HCT116 (cell line): Measurements from ENCODE around the gene RAPH1. TPM values are rescaled to one million over a fixed set of nuclear protein-coding genes. Genes with fewer than 3 reads are reported as not detected.

Source experiments
- ATAC-seq: fragments of 200-7000 bp; cut with Tn5 transposase; 2 replicates; pipeline ENCODE4 v1.9.1; 2020; ENCODE audit warnings: mild to moderate bottlenecking, moderate library complexity
- BruUV-seq: library from RNA; stranded (reverse); fragments of 400-500 nt; replicated peaks from 2 replicates; lab custom pipeline; 2021; lab: Mats Ljungman, UMichigan
- CTCF ChIA-PET: fragments of 300-600 bp; sonication (Branson Sonifier 250); formaldehyde crosslinking; loops from one replicate; lab custom pipeline; 2021; ENCODE audit warnings: antibody characterized with exemption; lab: Charles Lee
- POLR2A ChIA-PET: fragments of 300-600, 350-600 bp; sonication (Branson Sonifier 250); formaldehyde crosslinking; loops from one replicate; lab custom pipeline; 2021; ENCODE audit warnings: antibody characterized with exemption; lab: Charles Lee
- RAD21 ChIA-PET, 2 experiments: fragments of 300-600 bp; sonication (Branson Sonifier 250); formaldehyde crosslinking; loops; one replicate each; lab custom pipeline; 2023; ENCODE audit warnings: low total read pairs in 2 of 2; ENCODE audit not compliant: uncharacterized antibody in 2 of 2, unreplicated experiment in 2 of 2, low non-redundant PET in 1 of 2; lab: Charles Lee
- DNase-seq: peaks from one replicate; pipeline ENCODE4 v3.0.0-alpha.2; 2010; ENCODE audit warnings: low read depth, low spot score
- H2AFZ ChIP-seq: fragments of 200-600 bp; shearing (Covaris generic), sonication (generic); 2 replicates; pipeline ENCODE4 v1.6.1; 2017; ENCODE audit warnings: low read depth, mixed run types, mixed read lengths, antibody characterized with exemption, low read length; ENCODE audit not compliant: poor library complexity, severe bottlenecking
- H3K27ac ChIP-seq: 2 replicates; pipeline ENCODE4 v1.5.1; 2012; ENCODE audit warnings: low read depth, low read length
- H3K27me3 ChIP-seq: fragments of 200-600 bp; sonication (generic); 2 replicates; pipeline ENCODE4 v1.6.1; 2016; ENCODE audit warnings: mixed run types, low read length, mixed read lengths; ENCODE audit not compliant: insufficient read depth
- H3K36me3 ChIP-seq, 2 experiments: fragments of 200-500 bp in 1 of 2; fragments of 200-600 bp in 1 of 2; sonication (Bioruptor generic) in 1 of 2; sonication (generic) in 1 of 2; 2 replicates each; pipeline versions ENCODE4 v1.5.1 to v1.6.1; 2014 to 2016; ENCODE audit warnings: low read length in 2 of 2, inconsistent platforms in 1 of 2, mixed read lengths in 1 of 2, mixed run types in 1 of 2; ENCODE audit not compliant: insufficient read depth in 2 of 2, control insufficient read depth in 1 of 2
- H3K4me1 ChIP-seq, 2 experiments: fragments of 200-600 bp in 1 of 2; sonication (generic) in 1 of 2; 2 replicates each; pipeline versions ENCODE4 v1.5.1 to v1.6.1; 2012 to 2017; ENCODE audit warnings: low read length in 2 of 2, inconsistent platforms in 1 of 2, mild to moderate bottlenecking in 1 of 2, mixed read lengths in 1 of 2, mixed run types in 1 of 2, moderate library complexity in 1 of 2; ENCODE audit not compliant: insufficient read depth in 2 of 2, control insufficient read depth in 1 of 2
- H3K4me2 ChIP-seq: fragments of 200-600 bp; sonication (generic); 2 replicates; pipeline ENCODE4 v1.6.1; 2017; ENCODE audit warnings: mixed run types, low read length, mixed read lengths
- H3K4me3 ChIP-seq, 2 experiments: fragments of 200-600 bp in 1 of 2; sonication (generic) in 1 of 2; replicated peaks in 1 of 2; 2 replicates each; pipeline ENCODE4 v1.5.1; 2011 to 2016; ENCODE audit warnings: low read length in 2 of 2, control low read depth in 1 of 2, low read depth in 1 of 2, mild to moderate bottlenecking in 1 of 2, mixed read lengths in 1 of 2, mixed run types in 1 of 2
- H3K79me2 ChIP-seq: fragments of 200-600 bp; sonication (generic); 2 replicates; pipeline ENCODE4 v1.6.1; 2017; ENCODE audit warnings: mild to moderate bottlenecking, mixed run types, low read length, moderate library complexity, mixed read lengths; ENCODE audit not compliant: insufficient read depth
- H3K9ac ChIP-seq: fragments of 200-600 bp; sonication (generic); 2 replicates; pipeline ENCODE4 v1.6.1; 2016; ENCODE audit warnings: low read length, mixed read lengths
- H3K9me2 ChIP-seq: fragments of 200-600 bp; sonication (generic), shearing (Covaris generic); 2 replicates; pipeline ENCODE4 v1.6.1; 2017; ENCODE audit warnings: mixed run types, mild to moderate bottlenecking, moderate library complexity; ENCODE audit not compliant: insufficient read depth
- H3K9me3 ChIP-seq, 2 experiments: fragments of 200-500 bp in 1 of 2; fragments of 200-600 bp in 1 of 2; sonication (Bioruptor generic) in 1 of 2; sonication (generic) in 1 of 2; 2 replicates each; pipeline ENCODE4 v1.6.1; 2014 to 2017; ENCODE audit warnings: low read length in 2 of 2, mixed read lengths in 2 of 2, inconsistent platforms in 1 of 2, low read depth in 1 of 2, mild to moderate bottlenecking in 1 of 2, mixed run types in 1 of 2, moderate library complexity in 1 of 2; ENCODE audit not compliant: control insufficient read depth in 1 of 2, insufficient read depth in 1 of 2
- H4K20me1 ChIP-seq: fragments of 200-600 bp; sonication (generic), shearing (Covaris generic); 2 replicates; pipeline ENCODE4 v1.6.1; 2017; ENCODE audit warnings: mixed run types, mild to moderate bottlenecking, moderate library complexity; ENCODE audit not compliant: insufficient read depth
- ATF3 ChIP-seq: IDR thresholded peaks from 2 replicates; pipeline ENCODE4 v1.6.1; 2012
- CTCF ChIP-seq, 3 experiments: fragments of 200-600 bp in 1 of 3; sonication (generic) in 1 of 3; IDR thresholded peaks in 2 of 3; conservative IDR thresholded peaks in 1 of 3; 2 replicates each; pipeline ENCODE4 v1.5.1; 2012 to 2017; ENCODE audit warnings: low read depth in 2 of 3, low read length in 2 of 3, antibody characterized with exemption in 1 of 3, borderline replicate concordance in 1 of 3, control low read depth in 1 of 3, mild to moderate bottlenecking in 1 of 3, mixed read lengths in 1 of 3, mixed run types in 1 of 3, moderate library complexity in 1 of 3; ENCODE audit not compliant: insufficient read depth in 1 of 3
- EGR1 ChIP-seq: IDR thresholded peaks from 2 replicates; pipeline ENCODE4 v1.6.1; 2012; ENCODE audit warnings: low read depth
- FOSL1 ChIP-seq: IDR thresholded peaks from 2 replicates; pipeline ENCODE4 v1.6.1; 2012; ENCODE audit warnings: low read depth
- REST ChIP-seq: IDR thresholded peaks from 2 replicates; pipeline ENCODE4 v1.6.1; 2012; ENCODE audit warnings: low read depth
- SP1 ChIP-seq: IDR thresholded peaks from 2 replicates; pipeline ENCODE4 v1.6.1; 2012; ENCODE audit warnings: low read depth
- TCF7L2 ChIP-seq: IDR thresholded peaks from 2 replicates; pipeline ENCODE4 v1.7.0; 2011; ENCODE audit warnings: borderline replicate concordance, inconsistent platforms; ENCODE audit not compliant: insufficient read depth, insufficient read length; ENCODE audit errors: extremely low read depth
- YY1 ChIP-seq: IDR thresholded peaks from 2 replicates; pipeline ENCODE4 v1.6.1; 2011; ENCODE audit warnings: low read length, low read depth, moderate library complexity, mild to moderate bottlenecking; ENCODE audit not compliant: insufficient replicate concordance; ENCODE audit errors: extremely low read depth
- ZFX ChIP-seq: fragments of 450-650 bp; IDR thresholded peaks from 2 replicates; pipeline ENCODE4 v1.6.1; 2017
- intact Hi-C: fragments of 100-400 bp; cut with micrococcal nuclease; formaldehyde crosslinking; loops from 2 replicates; pipeline ENCODE4 v1.10.0; 2022
- total RNA-seq: library from RNA; stranded (reverse); gene quantifications from one replicate; pipeline ENCODE4 v1.2.1, GENCODE V29; 2021; ENCODE audit not compliant: unreplicated experiment

Gene RAPH1
- total RNA-seq, 1 experiment from 2014 or later, result 22.3 TPM

- no peaks in the 10 kb centered on the region for H3K4me1 ChIP-seq
- no peaks in the 10 kb centered on the region for H3K79me2 ChIP-seq
- no peak overlapping the region for H2AFZ ChIP-seq
- no peak overlapping the region for H3K27ac ChIP-seq
- no peak for TF ChIP-seq FOSL1
- TF ChIP-seq ZFX, result no peak
- TF ChIP-seq CTCF (IDR thresholded peaks at IDR 0.05 in 2 of 3, conservative IDR thresholded peaks at IDR 0.05 in 1 of 3; ENCODE audit: borderline replicate concordance in 1 of 3, insufficient read depth in 1 of 3, low read depth in 2 of 3, low read length in 2 of 3), result no peak
- TF ChIP-seq ATF3, result no peak
- no peak for TF ChIP-seq YY1
- no peak for TF ChIP-seq REST
- TF ChIP-seq SP1, result no peak
- TF ChIP-seq TCF7L2, result no peak
- TF ChIP-seq EGR1, result no peak
- H3K4me2 ChIP-seq, result no peak overlapping the region
- H3K27me3 ChIP-seq, result no peaks in the 10 kb centered on the region
- no peak overlapping the region for H3K4me3 ChIP-seq
- ATAC-seq (no peak), DNase-seq (no peak)
- H4K20me1 ChIP-seq, result no peaks in the 10 kb centered on the region
- ChIA-PET CTCF (no interaction called here), RAD21 (no interaction called here), POLR2A (no interaction called here)
- H3K36me3 ChIP-seq, result no peaks in the 10 kb centered on the region
- H3K9me2 ChIP-seq, result no peaks in the 10 kb centered on the region
- no peak overlapping the region for H3K9ac ChIP-seq
- intact Hi-C loops, result no loop called here
- H3K9me3 ChIP-seq, result no peaks in the 10 kb centered on the region
- BruUV-seq, result no TSS peak
Observed at GRCh38 chr2:203544402-203544801, 9.3 kb upstream of the RAPH1 start.
